ENCODE results near the gene SRP14.
A peak's percentile ranks its signal among the peaks of the same experiment; 100 is the strongest.
"Not testable (repeated sequence)": the region's sequence is repeated elsewhere in the genome, so short reads cannot be mapped to it uniquely, and the experiment has no call there.

SRP14 gene

GRCh38 chr15:40038638-40039543, at the start of gene SRP14:
SRP14 (minus strand) TSS chr15:40039181; CDS start chr15:40039116, 65 bp downstream.
- peak; percentile 84 for DNase-seq

GRCh38 chr15:40087991-40088928, 49.3 kb upstream of the SRP14 start:
- DNase-seq, result no peak

- no peak for DNase-seq
These were observed 48.3 kb upstream of the SRP14 start for GRCh38 chr15:40087068-40087810.

- DNase-seq, result no peak
These were observed 46.3 kb upstream of the SRP14 start for GRCh38 chr15:40085266-40085665.

- no peak for DNase-seq
These were observed 45.7 kb upstream of the SRP14 start for GRCh38 chr15:40084650-40085049.

- DNase-seq, result no peak
These were observed 43.4 kb upstream of the SRP14 start for GRCh38 chr15:40082195-40082883.

GRCh38 chr15:40081691-40082194, 42.8 kb upstream of the SRP14 start:
- peak; percentile 30 to 48 for DNase-seq

GRCh38 chr15:40080847-40081246, 41.9 kb upstream of the SRP14 start:
- DNase-seq, result no peak

- DNase-seq, result no peak
These were observed 41.1 kb upstream of the SRP14 start for GRCh38 chr15:40080104-40080503.

GRCh38 chr15:40079456-40079855, 40.5 kb upstream of the SRP14 start:
- DNase-seq, result no peak

GRCh38 chr15:40075298-40076044, 36.5 kb upstream of the SRP14 start:
- DNase-seq, result no peak

GRCh38 chr15:40074656-40075055, 35.7 kb upstream of the SRP14 start:
- DNase-seq, result not testable (repeated sequence)

GRCh38 chr15:40073716-40074490, 34.9 kb upstream of the SRP14 start:
- not testable (repeated sequence) for DNase-seq

GRCh38 chr15:40072216-40072990, 33.4 kb upstream of the SRP14 start:
- no peak for DNase-seq

- no peak for DNase-seq
These were observed 31.7 kb upstream of the SRP14 start for GRCh38 chr15:40070608-40071218.

GRCh38 chr15:40070166-40070557, 31.2 kb upstream of the SRP14 start:
- no peak for DNase-seq

GRCh38 chr15:40069178-40070165, 30.5 kb upstream of the SRP14 start:
- no peak for DNase-seq
